Testis (tissue), 2 donors: ENCODE measurements around the gene MS4A18.

Experiments used
- POLR2A ChIP-seq: fragments of 450-650 bp; IDR thresholded peaks from one replicate; pipeline ENCODE4 v1.6.1; 2017; ENCODE audit warnings: antibody characterized with exemption, mild to moderate bottlenecking, moderate library complexity
- TF ChIP-seq, protein P1 (sequence below), 3 experiments: fragments of 450-650 bp in 2 of 3; fragments of 200-600 bp in 1 of 3; sonication (generic) in 1 of 3; IDR thresholded peaks; one replicate each; pipeline ENCODE4 v1.5.1; 2016 to 2019; ENCODE audit warnings: antibody characterized with exemption in 3 of 3, mild to moderate bottlenecking in 2 of 3, moderate library complexity in 1 of 3

GRCh38 chr11:60792521-60792920 is 68.0 kb downstream of the MS4A18 start:
- TF ChIP-seq, protein P1, sequence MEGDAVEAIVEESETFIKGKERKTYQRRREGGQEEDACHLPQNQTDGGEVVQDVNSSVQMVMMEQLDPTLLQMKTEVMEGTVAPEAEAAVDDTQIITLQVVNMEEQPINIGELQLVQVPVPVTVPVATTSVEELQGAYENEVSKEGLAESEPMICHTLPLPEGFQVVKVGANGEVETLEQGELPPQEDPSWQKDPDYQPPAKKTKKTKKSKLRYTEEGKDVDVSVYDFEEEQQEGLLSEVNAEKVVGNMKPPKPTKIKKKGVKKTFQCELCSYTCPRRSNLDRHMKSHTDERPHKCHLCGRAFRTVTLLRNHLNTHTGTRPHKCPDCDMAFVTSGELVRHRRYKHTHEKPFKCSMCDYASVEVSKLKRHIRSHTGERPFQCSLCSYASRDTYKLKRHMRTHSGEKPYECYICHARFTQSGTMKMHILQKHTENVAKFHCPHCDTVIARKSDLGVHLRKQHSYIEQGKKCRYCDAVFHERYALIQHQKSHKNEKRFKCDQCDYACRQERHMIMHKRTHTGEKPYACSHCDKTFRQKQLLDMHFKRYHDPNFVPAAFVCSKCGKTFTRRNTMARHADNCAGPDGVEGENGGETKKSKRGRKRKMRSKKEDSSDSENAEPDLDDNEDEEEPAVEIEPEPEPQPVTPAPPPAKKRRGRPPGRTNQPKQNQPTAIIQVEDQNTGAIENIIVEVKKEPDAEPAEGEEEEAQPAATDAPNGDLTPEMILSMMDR (IDR thresholded peaks at IDR 0.05) = no peak
- TF ChIP-seq POLR2A = no peak
